Left lung (tissue), 10 donors: Measurements from ENCODE around the gene CPE. TPM values are rescaled to one million over a fixed set of nuclear protein-coding genes. Genes with fewer than 3 reads are reported as not detected.

Experiments used
- ATAC-seq: fragments of 200-7000 bp; cut with Tn5 transposase; one replicate; pipeline ENCODE4 v1.9.1; 2020; ENCODE audit warnings: moderate library complexity
- DNase-seq, 4 donors: peaks; one replicate each; pipeline ENCODE4 v3.0.0-alpha.2; 2013 to 2020
- H3K27ac ChIP-seq, 2 donors: fragments of 200-600 bp; sonication (generic) in 1 of 2; one replicate each; pipeline versions ENCODE4 v1.5.0 to v1.8.0; 2020 to 2021
- H3K27me3 ChIP-seq, 2 donors: fragments of 200-600 bp; sonication (generic) in 1 of 2; one replicate each; pipeline versions ENCODE4 v1.5.0 to v1.8.0; 2020 to 2021
- H3K36me3 ChIP-seq, 2 donors: fragments of 200-600 bp; sonication (generic) in 1 of 2; one replicate each; pipeline versions ENCODE4 v1.5.0 to v1.8.0; 2020 to 2021
- H3K4me1 ChIP-seq, 2 donors: fragments of 200-600 bp; one replicate each; pipeline ENCODE4 v1.8.0; 2021
- H3K4me3 ChIP-seq, 2 donors: fragments of 200-600 bp; sonication (generic) in 1 of 2; one replicate each; pipeline versions ENCODE4 v1.5.0 to v1.8.0; 2020 to 2021; ENCODE audit warnings: mild to moderate bottlenecking in 1 of 2
- H3K9me3 ChIP-seq, 2 donors: fragments of 200-600 bp; sonication (generic) in 1 of 2; one replicate each; pipeline versions ENCODE4 v1.5.0 to v1.8.0; 2020 to 2021
- CTCF ChIP-seq, 2 donors: fragments of 200-600 bp; sonication (generic) in 1 of 2; IDR thresholded peaks; one replicate each; pipeline versions ENCODE4 v1.5.0 to v1.8.0; 2021; ENCODE audit warnings: antibody characterized with exemption in 2 of 2
- intact Hi-C, 2 donors: fragments of 100-400 bp; cut with DNase I; formaldehyde crosslinking; loops; one replicate each; pipeline versions ENCODE4 v1.11.2 to v1.14.2; 2022
- polyA plus RNA-seq, 6 donors: library from polyadenylated mRNA; unstranded; fragments of 120-200 nt; gene quantifications; one replicate each; pipeline ENCODE4 v1.2.1, GENCODE V29; 2013; ENCODE audit not compliant: insufficient read length in 6 of 6
- total RNA-seq, 2 donors: library from RNA; stranded (reverse); fragmentation: NEBNext Ultra II Directional; extraction: Animal tissue kit (Norgen Biotek cat#: 25700); gene quantifications; one replicate each; pipeline ENCODE4 v1.2.1, GENCODE V29; 2021
- donor health status: DM: no; HTN: yes; CAD: no.
- donor health status: DM: no; HTN: no; CAD: no.

Gene CPE
- total and polyA plus RNA-seq, 8 donors = 24.5 to 222 (median 161) TPM

GRCh38 chr4:165425629-165426028 lies 46.8 kb downstream of the CPE start:
- intact Hi-C loops = no loop called here
- Histone ChIP-seq H3K36me3 (no peaks in the 10 kb centered on the region), H3K9me3 (no peaks in the 10 kb centered on the region), H3K4me1 (no peaks in the 10 kb centered on the region), H3K27ac (no peak overlapping the region), H3K27me3 (no peaks in the 10 kb centered on the region), H3K4me3 (no peak overlapping the region)
- no peak for ATAC-seq
- TF ChIP-seq CTCF (IDR thresholded peaks at IDR 0.05) = no peak
- DNase-seq = no peak

GRCh38 chr4:165426331-165426730 lies 47.5 kb downstream of the CPE start:
- no peaks in the 10 kb centered on the region for H3K9me3 ChIP-seq
- no peaks in the 10 kb centered on the region for H3K4me1 ChIP-seq
- no peaks in the 10 kb centered on the region for H3K36me3 ChIP-seq
- no peaks in the 10 kb centered on the region for H3K27me3 ChIP-seq
- no peak overlapping the region for H3K4me3 ChIP-seq
- no peak for DNase-seq
- ATAC-seq = no peak
- TF ChIP-seq CTCF (IDR thresholded peaks at IDR 0.05) = no peak
- intact Hi-C loops = no loop called here
- no peak overlapping the region for H3K27ac ChIP-seq

- Histone ChIP-seq H3K27me3 (no peaks in the 10 kb centered on the region), H3K4me1 (no peaks in the 10 kb centered on the region), H3K4me3 (no peak overlapping the region), H3K36me3 (no peaks in the 10 kb centered on the region), H3K9me3 (no peaks in the 10 kb centered on the region), H3K27ac (no peak overlapping the region)
- TF ChIP-seq CTCF (IDR thresholded peaks at IDR 0.05) = no peak
- intact Hi-C loops = no loop called here
- DNase-seq (no peak), ATAC-seq (no peak)
Measured at GRCh38 chr4:165426823-165427222, 48.0 kb downstream of the CPE start.

- Histone ChIP-seq H3K9me3 (no peaks in the 10 kb centered on the region), H3K4me1 (no peaks in the 10 kb centered on the region), H3K27ac (no peak overlapping the region), H3K4me3 (no peak overlapping the region), H3K27me3 (no peaks in the 10 kb centered on the region), H3K36me3 (no peaks in the 10 kb centered on the region)
- no peak for ATAC-seq
- intact Hi-C loops = no loop called here
- DNase-seq = no peak
- no peak for TF ChIP-seq CTCF (IDR thresholded peaks at IDR 0.05)
Measured at GRCh38 chr4:165428957-165429356, 50.1 kb downstream of the CPE start.

GRCh38 chr4:165433529-165433928 lies 54.7 kb downstream of the CPE start:
- intact Hi-C loops = no loop called here
- Histone ChIP-seq H3K36me3 (no peaks in the 10 kb centered on the region), H3K4me1 (no peaks in the 10 kb centered on the region), H3K27me3 (no peaks in the 10 kb centered on the region), H3K4me3 (no peak overlapping the region), H3K9me3 (no peaks in the 10 kb centered on the region), H3K27ac (no peak overlapping the region)
- DNase-seq (no peak), ATAC-seq (no peak)
- TF ChIP-seq CTCF (IDR thresholded peaks at IDR 0.05) = no peak
